Ishikawa (cell line): ENCODE results near the gene SELL.
A peak's percentile ranks its signal among the peaks of the same experiment; 100 is the strongest.

Source experiments
- CEBPB ChIP-seq: IDR thresholded peaks from 2 replicates; pipeline ENCODE4 v1.6.1; 2012
- CREB1 ChIP-seq: IDR thresholded peaks from 2 replicates; pipeline ENCODE4 v1.6.1; 2012; ENCODE audit warnings: low read depth
- EGR1 ChIP-seq: IDR thresholded peaks from 2 replicates; pipeline ENCODE4 v1.6.1; 2012
- EP300 ChIP-seq: IDR thresholded peaks from 2 replicates; pipeline ENCODE4 v1.6.1; 2012; ENCODE audit warnings: borderline replicate concordance
- FOXM1 ChIP-seq: IDR thresholded peaks from 2 replicates; pipeline ENCODE4 v1.6.1; 2012; ENCODE audit warnings: low read depth, borderline replicate concordance
- MAX ChIP-seq: IDR thresholded peaks from 2 replicates; pipeline ENCODE4 v1.6.1; 2012
- NFIC ChIP-seq: IDR thresholded peaks from 2 replicates; pipeline ENCODE4 v1.6.1; 2012
- RAD21 ChIP-seq: IDR thresholded peaks from 2 replicates; pipeline ENCODE4 v1.6.1; 2012; ENCODE audit warnings: low read depth
- REST ChIP-seq: IDR thresholded peaks from 2 replicates; pipeline ENCODE4 v1.6.1; 2012; ENCODE audit warnings: low read depth, mild to moderate bottlenecking
- TAF1 ChIP-seq: IDR thresholded peaks from 2 replicates; pipeline ENCODE4 v1.6.1; 2012; ENCODE audit warnings: low read depth, mild to moderate bottlenecking
- TCF12 ChIP-seq: IDR thresholded peaks from 2 replicates; pipeline ENCODE4 v1.6.1; 2012; ENCODE audit warnings: low read depth
- TEAD4 ChIP-seq: IDR thresholded peaks from 2 replicates; pipeline ENCODE4 v1.6.1; 2012
- USF1 ChIP-seq: IDR thresholded peaks from 2 replicates; pipeline ENCODE4 v1.6.1; 2012
- YY1 ChIP-seq: IDR thresholded peaks from 2 replicates; pipeline ENCODE4 v1.6.1; 2012; ENCODE audit warnings: low read depth
- ZBTB7A ChIP-seq: IDR thresholded peaks from 2 replicates; pipeline ENCODE4 v1.6.1; 2012; ENCODE audit warnings: low read depth

Gene SELL

GRCh38 chr1:169701261-169702005, 10.0 kb downstream of the SELL start:
- TF ChIP-seq YY1 (no peak), NFIC (no peak), CREB1 (no peak), MAX (no peak), TEAD4 (no peak), ZBTB7A (no peak), RAD21 (no peak), EP300 (no peak), TCF12 (no peak), REST (no peak), FOXM1 (no peak), USF1 (no peak), CEBPB (no peak), TAF1 (no peak), EGR1 (no peak)

DNA sequence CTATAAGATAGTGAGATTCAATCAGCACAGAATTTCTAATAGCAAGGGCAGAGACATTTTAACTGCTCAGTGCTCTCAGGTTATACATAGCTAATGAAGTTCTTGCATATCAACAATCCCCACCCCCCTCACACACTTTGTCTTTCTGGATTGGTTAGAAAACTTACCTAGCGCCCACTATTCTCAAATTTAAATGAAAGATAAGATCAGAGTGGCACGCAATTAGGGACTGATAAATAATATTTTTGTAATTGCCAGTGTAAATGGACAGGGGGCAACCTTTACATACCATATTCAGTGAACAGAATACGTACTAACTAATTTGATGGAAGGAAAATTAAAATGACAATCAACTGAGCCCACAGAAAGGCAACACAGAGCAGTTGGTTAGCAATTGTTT, 11.7 kb downstream of the SELL start:
- TF ChIP-seq REST, result no peak
- TF ChIP-seq MAX, result no peak
- peak; percentile 23; the same call in 1 of the 2 replicates for TF ChIP-seq RAD21
- TF ChIP-seq USF1, result no peak

DNA sequence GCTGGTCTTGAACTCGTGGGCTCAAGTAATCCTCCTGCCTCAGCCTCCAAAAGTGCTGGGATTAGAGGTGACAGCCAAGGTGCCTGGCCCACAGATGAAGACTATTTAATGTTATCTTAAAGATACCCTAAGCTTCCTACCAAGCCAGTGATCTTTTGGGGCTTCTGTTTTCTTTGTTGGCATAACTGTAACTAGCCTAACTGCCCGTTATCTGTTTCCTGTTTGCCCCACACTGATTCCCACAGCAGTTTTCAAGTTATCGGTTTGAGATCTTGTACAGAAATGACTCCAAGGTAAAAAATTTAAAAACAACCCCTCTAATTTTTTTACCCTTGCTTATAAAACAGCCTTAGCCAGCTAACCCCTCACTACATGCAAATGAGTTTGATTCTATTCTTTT, 12.4 kb downstream of the SELL start:
- no peak for TF ChIP-seq CEBPB
- TF ChIP-seq CREB1, result no peak
- TF ChIP-seq TEAD4, result no peak
- TF ChIP-seq REST, result no peak
- no peak for TF ChIP-seq EGR1
- TF ChIP-seq ZBTB7A, result no peak
- TF ChIP-seq MAX, result no peak
- no peak for TF ChIP-seq NFIC
- no peak for TF ChIP-seq FOXM1
- TF ChIP-seq TAF1, result no peak
- TF ChIP-seq EP300, result no peak
- no peak for TF ChIP-seq TCF12

DNA sequence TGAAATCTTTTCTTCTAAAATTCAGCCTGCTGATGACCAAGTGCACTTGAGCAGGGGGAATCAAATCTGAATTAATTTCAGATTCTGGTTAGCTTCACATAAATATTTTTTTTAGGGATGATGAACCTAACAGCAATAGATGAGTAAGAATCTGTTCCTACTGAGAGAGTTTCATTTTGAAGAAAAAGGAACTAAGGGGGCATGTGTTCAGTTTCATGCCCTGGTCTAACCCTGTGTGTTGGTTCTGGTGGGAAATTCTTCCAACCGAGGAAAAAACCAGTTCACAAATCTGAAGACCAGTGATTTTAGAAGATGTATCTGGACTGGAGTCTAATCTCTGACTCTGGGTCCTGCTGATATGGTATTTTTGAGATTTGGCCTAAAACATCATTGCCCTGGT, 13.7 kb downstream of the SELL start:
- TF ChIP-seq RAD21 (no peak), TEAD4 (no peak), CEBPB (no peak), CREB1 (no peak), FOXM1 (no peak), EP300 (no peak), MAX (no peak), ZBTB7A (no peak), YY1 (no peak), EGR1 (no peak), REST (no peak), NFIC (no peak), USF1 (no peak)
